HG02642 (cell line): ENCODE results near the gene KCNJ1.

Source experiments
- ATAC-seq: cut with Tn5 transposase; IDR thresholded peaks from one replicate; pipeline ENCODE4 v1.9.1; 2021; ENCODE audit warnings: mild to moderate bottlenecking; ENCODE audit not compliant: unreplicated experiment, poor library complexity

KCNJ1 gene

GRCh38 chr11:128884703-128885338 lies 17.7 kb upstream of the KCNJ1 start:
- ATAC-seq: peak; percentile 86

- no peak for ATAC-seq
Observed at GRCh38 chr11:128884054-128884453, 17.0 kb upstream of the KCNJ1 start.

- no peak for ATAC-seq
Observed at GRCh38 chr11:128882451-128882850, 15.4 kb upstream of the KCNJ1 start.

- ATAC-seq: no peak
Observed at GRCh38 chr11:128881221-128881620, 14.1 kb upstream of the KCNJ1 start.

GRCh38 chr11:128879817-128880216 lies 12.7 kb upstream of the KCNJ1 start:
- ATAC-seq: no peak

- no peak for ATAC-seq
Observed at GRCh38 chr11:128878455-128878854, 11.4 kb upstream of the KCNJ1 start.

- ATAC-seq: no peak
Observed at GRCh38 chr11:128877726-128878125, 10.6 kb upstream of the KCNJ1 start.

GRCh38 chr11:128876133-128876650 lies 9.1 kb upstream of the KCNJ1 start:
- ATAC-seq: no peak

- no peak for ATAC-seq
Observed at GRCh38 chr11:128874427-128874826, 7.3 kb upstream of the KCNJ1 start.

GRCh38 chr11:128872594-128872993 lies 5.5 kb upstream of the KCNJ1 start:
- ATAC-seq: no peak

- no peak for ATAC-seq
Observed at GRCh38 chr11:128872094-128872493, 5.0 kb upstream of the KCNJ1 start.

- ATAC-seq: no peak
Observed at GRCh38 chr11:128871168-128871610, 4.1 kb upstream of the KCNJ1 start.

- ATAC-seq: no peak
Observed at GRCh38 chr11:128868841-128869671, 2.0 kb upstream of the KCNJ1 start.

GRCh38 chr11:128865490-128865889 lies 1.6 kb downstream of the KCNJ1 start:
- no peak for ATAC-seq

- ATAC-seq: no peak
Observed at GRCh38 chr11:128862908-128863660, 4.0 kb downstream of the KCNJ1 start.

- ATAC-seq: no peak
Observed at GRCh38 chr11:128862406-128862805, 4.7 kb downstream of the KCNJ1 start.

GRCh38 chr11:128860571-128861361 lies 6.3 kb downstream of the KCNJ1 start:
- no peak for ATAC-seq

GRCh38 chr11:128859563-128860441 lies 7.3 kb downstream of the KCNJ1 start:
- peak; percentile 86 for ATAC-seq

GRCh38 chr11:128857341-128857740 lies 9.8 kb downstream of the KCNJ1 start:
- no peak for ATAC-seq
